ENCODE data around the gene HEY2. TPM values are rescaled to one million over a fixed set of nuclear protein-coding genes. Genes with fewer than 3 reads are reported as not detected.
"Not testable (repeated sequence)": the region's sequence is repeated elsewhere in the genome, so short reads cannot be mapped to it uniquely, and the experiment has no call there.

The HEY2 gene
- total RNA-seq, 2 donors from 2014 or later, result 26.5 to 40.9 TPM

GRCh38 chr6:125804264-125804663 is 54.8 kb downstream of the HEY2 start:
- ATAC-seq (ENCODE audit: insufficient number of reproducible peaks, low FRiP score, low read depth), result no peak
- Histone ChIP-seq H3K4me1 (ENCODE audit: control insufficient read depth in 1 of 2, low read depth in 2 of 2) (peaks cover 10 to 11% of the 10 kb centered on the region in 2 donors), H3K27me3 (replicated peaks; ENCODE audit: insufficient read depth) (no peaks in the 10 kb centered on the region), H3K27ac (no peak overlapping the region), H3K36me3 (no peaks in the 10 kb centered on the region), H3K9me3 (no peaks in the 10 kb centered on the region), H3K4me3 (no peak overlapping the region)
- TF ChIP-seq CTCF (IDR thresholded peaks at IDR 0.05), result no peak
- DNase-seq (ENCODE audit: low spot score), result no peak

GRCh38 chr6:125804866-125805425 is 55.5 kb downstream of the HEY2 start:
- not testable (repeated sequence) for H3K36me3 ChIP-seq; DNase-seq (ENCODE audit: low spot score); H3K4me3 ChIP-seq; ATAC-seq (ENCODE audit: insufficient number of reproducible peaks, low FRiP score, low read depth); H3K27ac ChIP-seq; H3K9me3 ChIP-seq; H3K27me3 ChIP-seq (replicated peaks; ENCODE audit: insufficient read depth)
- H3K4me1 ChIP-seq (ENCODE audit: control insufficient read depth in 1 of 2, low read depth in 2 of 2), result peaks cover 10 to 11% of the 10 kb centered on the region in 2 donors

- no peaks in the 10 kb centered on the region for H3K27me3 ChIP-seq (replicated peaks; ENCODE audit: insufficient read depth)
Measured at GRCh38 chr6:125806813-125807212, 57.4 kb downstream of the HEY2 start.

GRCh38 chr6:125807293-125807692 is 57.9 kb downstream of the HEY2 start:
- H3K4me1 ChIP-seq (ENCODE audit: control insufficient read depth in 1 of 2, low read depth in 2 of 2), result peaks cover 11 to 28% of the 10 kb centered on the region in 2 donors
- ATAC-seq (ENCODE audit: insufficient number of reproducible peaks, low FRiP score, low read depth) (no peak), DNase-seq (ENCODE audit: low spot score) (no peak)
- no peak overlapping the region for H3K4me3 ChIP-seq
- H3K27ac ChIP-seq, result no peak overlapping the region
- H3K9me3 ChIP-seq, result no peaks in the 10 kb centered on the region
- TF ChIP-seq CTCF (IDR thresholded peaks at IDR 0.05), result no peak
- H3K36me3 ChIP-seq, result no peaks in the 10 kb centered on the region
- H3K27me3 ChIP-seq (replicated peaks; ENCODE audit: insufficient read depth), result no peaks in the 10 kb centered on the region

More at GRCh38 chr6:125806813-125807212, 57.4 kb downstream of the HEY2 start:
- Histone ChIP-seq H3K4me1 (ENCODE audit: control insufficient read depth in 1 of 2, low read depth in 2 of 2) (peaks cover 11 to 23% of the 10 kb centered on the region in 2 donors), H3K9me3 (no peaks in the 10 kb centered on the region), H3K4me3 (no peak overlapping the region), H3K36me3 (no peaks in the 10 kb centered on the region), H3K27ac (no peak overlapping the region)
- no peak for DNase-seq (ENCODE audit: low spot score)
- no peak for ATAC-seq (ENCODE audit: insufficient number of reproducible peaks, low FRiP score, low read depth)
- no peak for TF ChIP-seq CTCF (IDR thresholded peaks at IDR 0.05)

- Histone ChIP-seq H3K9me3 (no peaks in the 10 kb centered on the region), H3K36me3 (no peaks in the 10 kb centered on the region), H3K4me3 (no peak overlapping the region), H3K27me3 (replicated peaks; ENCODE audit: insufficient read depth) (no peaks in the 10 kb centered on the region), H3K4me1 (ENCODE audit: control insufficient read depth in 1 of 2, low read depth in 2 of 2) (peaks cover 16 to 29% of the 10 kb centered on the region in 2 donors), H3K27ac (no peak overlapping the region)
- DNase-seq (ENCODE audit: low spot score) (no peak), ATAC-seq (ENCODE audit: insufficient number of reproducible peaks, low FRiP score, low read depth) (no peak)
- TF ChIP-seq CTCF (IDR thresholded peaks at IDR 0.05), result no peak
Measured at GRCh38 chr6:125808060-125808459, 58.6 kb downstream of the HEY2 start.

GRCh38 chr6:125808591-125808990 is 59.2 kb downstream of the HEY2 start:
- peaks cover 10 to 27% of the 10 kb centered on the region in 2 donors for H3K4me1 ChIP-seq (ENCODE audit: control insufficient read depth in 1 of 2, low read depth in 2 of 2)
- no peaks in the 10 kb centered on the region for H3K9me3 ChIP-seq
- no peak overlapping the region for H3K4me3 ChIP-seq
- no peaks in the 10 kb centered on the region for H3K36me3 ChIP-seq
- no peaks in the 10 kb centered on the region for H3K27me3 ChIP-seq (replicated peaks; ENCODE audit: insufficient read depth)
- TF ChIP-seq CTCF (IDR thresholded peaks at IDR 0.05), result no peak
- no peak for DNase-seq (ENCODE audit: low spot score)
- no peak for ATAC-seq (ENCODE audit: insufficient number of reproducible peaks, low FRiP score, low read depth)
- H3K27ac ChIP-seq, result no peak overlapping the region
